ENCODE data around the gene FBLN2.

GRCh38 chr3:13637953-13638352 is 89.0 kb downstream of the FBLN2 start:
- no peak for TF ChIP-seq CTCF (IDR thresholded peaks at IDR 0.05)
- no peak for TF ChIP-seq POLR2A (IDR thresholded peaks at IDR 0.05)
